WTC11 (cell line): ENCODE data around the gene ZNHIT1. TPM values are rescaled to one million over a fixed set of nuclear protein-coding genes. Genes with fewer than 3 reads are reported as not detected.

Source experiments
- ATAC-seq: fragments of 200-7000 bp; cut with Tn5 transposase; 2 replicates; pipeline ENCODE4 v1.10.0; 2021; ENCODE audit warnings: mild to moderate bottlenecking, moderate library complexity
- CTCF ChIA-PET: fragments of 300-600 bp; sonication (Branson Sonifier 250); formaldehyde crosslinking; loops from one replicate; lab custom pipeline; 2021; ENCODE audit warnings: antibody characterized with exemption; lab: Charles Lee
- POLR2A ChIA-PET: fragments of 350-600 bp; sonication (Branson Sonifier 250); formaldehyde crosslinking; loops from one replicate; lab custom pipeline; 2021; ENCODE audit warnings: antibody characterized with exemption; lab: Charles Lee
- DNase-seq: peaks from one replicate; pipeline ENCODE4 v3.0.0; 2021; ENCODE audit warnings: low spot score
- H3K27ac Mint-ChIP-seq: 2 replicates; pipeline ENCODE4 v1.8.0; 2021; ENCODE audit warnings: mixed read lengths
- H3K27me3 Mint-ChIP-seq: 2 replicates; pipeline ENCODE4 v1.8.0; 2021; ENCODE audit warnings: low read depth, mild to moderate bottlenecking, moderate library complexity, mixed read lengths
- H3K36me3 Mint-ChIP-seq: 2 replicates; pipeline ENCODE4 v1.8.0; 2021; ENCODE audit warnings: mixed read lengths
- H3K4me1 Mint-ChIP-seq: 2 replicates; pipeline ENCODE4 v1.8.0; 2022; ENCODE audit warnings: mixed read lengths
- H3K4me3 Mint-ChIP-seq: 2 replicates; pipeline ENCODE4 v1.8.0; 2021; ENCODE audit warnings: mild to moderate bottlenecking, moderate library complexity, mixed read lengths
- H3K9me3 Mint-ChIP-seq: 2 replicates; pipeline ENCODE4 v1.8.0; 2021; ENCODE audit warnings: mixed read lengths
- E2F1 ChIP-seq: sonication (generic); formaldehyde crosslinking; IDR thresholded peaks from 2 replicates; pipeline ENCODE4 v1.8.0; 2022; ENCODE audit warnings: mild to moderate bottlenecking, missing genetic modification reagents
- E2F5 ChIP-seq: sonication (generic); formaldehyde crosslinking; IDR thresholded peaks from 2 replicates; pipeline ENCODE4 v1.8.1; 2022; ENCODE audit warnings: mild to moderate bottlenecking, moderate library complexity, missing genetic modification reagents
- IRF2 ChIP-seq: sonication (generic); formaldehyde crosslinking; IDR thresholded peaks from 2 replicates; pipeline ENCODE4 v1.8.0; 2022; ENCODE audit warnings: low read depth, missing genetic modification reagents, borderline replicate concordance
- JAZF1 ChIP-seq: fragments of 250-450 bp; sonication (Bioruptor Pico); IDR thresholded peaks from 2 replicates; pipeline ENCODE4 v1.9.0; 2021; ENCODE audit warnings: moderate library complexity, mild to moderate bottlenecking, inconsistent platforms
- MXD4 ChIP-seq: fragments of 250-450 bp; sonication (Bioruptor Pico); IDR thresholded peaks from 2 replicates; pipeline ENCODE4 v1.8.0; 2021; ENCODE audit warnings: mild to moderate bottlenecking, moderate library complexity, borderline replicate concordance
- MYBL2 ChIP-seq: sonication (generic); formaldehyde crosslinking; IDR thresholded peaks from 2 replicates; pipeline ENCODE4 v1.8.1; 2023; ENCODE audit warnings: mild to moderate bottlenecking, moderate library complexity, missing genetic modification reagents
- PREB ChIP-seq: sonication (generic); formaldehyde crosslinking; IDR thresholded peaks from 2 replicates; pipeline ENCODE4 v1.8.1; 2022; ENCODE audit warnings: mild to moderate bottlenecking, missing genetic modification reagents, moderate library complexity, borderline replicate concordance
- TEAD1 ChIP-seq: sonication (generic); formaldehyde crosslinking; IDR thresholded peaks from 2 replicates; pipeline ENCODE4 v1.8.0; 2022; ENCODE audit warnings: mild to moderate bottlenecking, missing genetic modification reagents
- ZNF121 ChIP-seq: sonication (generic); formaldehyde crosslinking; IDR thresholded peaks from 2 replicates; pipeline ENCODE4 v1.8.0; 2023; ENCODE audit warnings: missing genetic modification reagents
- total RNA-seq: library from RNA; stranded (reverse); gene quantifications from 3 replicates; pipeline ENCODE4 v1.2.3, GENCODE V29; 2021
- TF ChIP-seq, protein P1 (sequence below): fragments of 250-450 bp; sonication (Bioruptor Pico); conservative IDR thresholded peaks from 2 replicates; pipeline ENCODE4 v1.9.0; 2021; ENCODE audit warnings: mild to moderate bottlenecking
- TF ChIP-seq, protein P2 (sequence below): sonication (generic); formaldehyde crosslinking; IDR thresholded peaks from 2 replicates; pipeline ENCODE4 v1.8.1; 2023; ENCODE audit warnings: mild to moderate bottlenecking, moderate library complexity, missing genetic modification reagents
- TF ChIP-seq, protein P3 (sequence below): sonication (generic); formaldehyde crosslinking; conservative IDR thresholded peaks from 2 replicates; pipeline ENCODE4 v1.8.1; 2022; ENCODE audit warnings: mild to moderate bottlenecking, missing genetic modification reagents
- TF ChIP-seq, protein P4 (sequence below): sonication (generic); formaldehyde crosslinking; IDR thresholded peaks from 2 replicates; pipeline ENCODE4 v1.8.0; 2022; ENCODE audit warnings: missing genetic modification reagents
- TF ChIP-seq, protein P5 (sequence below): sonication (generic); formaldehyde crosslinking; conservative IDR thresholded peaks from 2 replicates; pipeline ENCODE4 v1.8.1; 2023; ENCODE audit warnings: mild to moderate bottlenecking, low read depth, missing genetic modification reagents, moderate library complexity
- TF ChIP-seq, protein P6 (sequence below): sonication (generic); formaldehyde crosslinking; IDR thresholded peaks from 2 replicates; pipeline ENCODE4 v1.8.0; 2022; ENCODE audit warnings: mild to moderate bottlenecking, missing genetic modification reagents

Gene ZNHIT1
- total RNA-seq, 1 experiment from 2014 or later: 63.9 TPM

DNA sequence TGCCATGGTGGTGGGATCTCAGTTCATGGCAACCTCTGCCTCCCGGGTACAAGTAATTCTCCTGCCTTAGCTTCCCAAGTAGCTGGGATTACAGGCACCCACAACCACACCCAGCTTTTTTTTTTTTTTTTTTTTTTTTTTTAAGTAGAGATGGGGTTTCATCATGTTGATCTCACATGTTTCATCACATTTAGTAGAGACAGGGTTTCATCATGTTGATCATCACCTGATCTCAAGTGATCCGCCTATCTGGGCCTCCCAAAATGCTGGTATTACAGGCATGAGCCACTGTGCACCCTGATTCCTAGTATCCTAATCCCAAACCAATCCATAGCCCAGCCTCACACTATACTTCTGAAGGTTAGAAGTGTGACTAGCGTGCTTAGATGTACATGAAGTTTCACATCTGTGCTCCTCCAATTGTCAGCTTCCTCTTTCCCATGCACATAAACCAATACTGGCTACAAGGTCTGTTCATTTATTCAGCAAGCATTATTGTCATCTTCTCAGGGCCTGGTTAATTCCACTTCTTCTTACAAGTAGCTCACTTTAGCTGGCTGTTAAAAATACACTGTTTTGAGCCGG, 31.0 kb upstream of the ZNHIT1 start (continued):
- TF ChIP-seq E2F5 (CRISPR knock-in tag) (no peak), MYBL2 (CRISPR knock-in tag) (no peak), TEAD1 (CRISPR knock-in tag) (no peak), IRF2 (CRISPR knock-in tag) (no peak)
- TF ChIP-seq, protein P1, sequence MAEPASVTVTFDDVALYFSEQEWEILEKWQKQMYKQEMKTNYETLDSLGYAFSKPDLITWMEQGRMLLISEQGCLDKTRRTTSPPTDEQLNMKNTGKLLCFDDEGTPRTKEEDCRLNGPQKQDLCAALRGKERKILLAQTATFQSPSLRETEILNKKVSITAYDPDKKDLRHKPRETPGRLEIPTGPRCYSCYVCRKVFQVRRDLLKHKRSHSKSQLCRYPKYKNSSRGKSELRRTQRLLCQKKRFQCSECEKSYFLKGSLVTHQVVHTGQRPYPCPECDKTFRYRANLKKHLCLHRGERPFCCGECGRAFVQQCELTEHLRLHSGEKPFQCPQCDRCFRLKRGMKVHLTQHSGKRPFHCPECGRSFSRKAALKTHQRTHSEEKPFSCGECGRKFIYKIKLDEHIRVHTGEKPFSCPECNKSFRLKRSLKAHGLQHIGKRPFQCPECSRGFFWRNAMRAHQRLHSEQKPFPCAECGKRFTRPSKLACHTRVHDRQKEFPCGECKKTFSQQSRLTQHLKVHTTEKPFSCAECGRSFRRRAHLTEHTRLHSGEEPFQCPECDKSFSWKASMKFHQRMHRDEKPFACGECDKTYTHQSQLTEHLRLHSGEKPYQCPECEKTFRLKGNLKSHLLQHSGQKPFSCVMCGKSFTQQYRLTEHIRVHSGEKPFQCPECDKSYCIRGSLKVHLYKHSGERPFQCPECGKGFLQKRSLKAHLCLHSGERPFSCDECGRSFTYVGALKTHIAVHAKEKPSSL (CRISPR knock-in tag): no peak

GRCh38 chr7:101189109-101189508, 28.9 kb upstream of the ZNHIT1 start:
- no peak for DNase-seq
- no peak for ATAC-seq
- Mint-ChIP-seq H3K36me3 (no peaks in the 10 kb centered on the region), H3K4me1 (no peaks in the 10 kb centered on the region), H3K9me3 (no peaks in the 10 kb centered on the region), H3K4me3 (no peak overlapping the region), H3K27ac (no peak overlapping the region), H3K27me3 (peaks cover 2% of the 10 kb centered on the region; the same call in 1 of the 2 replicates)
- ChIA-PET POLR2A (no interaction called here), CTCF (no interaction called here)
- TF ChIP-seq MXD4 (CRISPR knock-in tag) (no peak), PREB (CRISPR knock-in tag) (no peak), E2F1 (no peak), ZNF121 (no peak), JAZF1 (CRISPR knock-in tag) (no peak)
- TF ChIP-seq, protein P2, sequence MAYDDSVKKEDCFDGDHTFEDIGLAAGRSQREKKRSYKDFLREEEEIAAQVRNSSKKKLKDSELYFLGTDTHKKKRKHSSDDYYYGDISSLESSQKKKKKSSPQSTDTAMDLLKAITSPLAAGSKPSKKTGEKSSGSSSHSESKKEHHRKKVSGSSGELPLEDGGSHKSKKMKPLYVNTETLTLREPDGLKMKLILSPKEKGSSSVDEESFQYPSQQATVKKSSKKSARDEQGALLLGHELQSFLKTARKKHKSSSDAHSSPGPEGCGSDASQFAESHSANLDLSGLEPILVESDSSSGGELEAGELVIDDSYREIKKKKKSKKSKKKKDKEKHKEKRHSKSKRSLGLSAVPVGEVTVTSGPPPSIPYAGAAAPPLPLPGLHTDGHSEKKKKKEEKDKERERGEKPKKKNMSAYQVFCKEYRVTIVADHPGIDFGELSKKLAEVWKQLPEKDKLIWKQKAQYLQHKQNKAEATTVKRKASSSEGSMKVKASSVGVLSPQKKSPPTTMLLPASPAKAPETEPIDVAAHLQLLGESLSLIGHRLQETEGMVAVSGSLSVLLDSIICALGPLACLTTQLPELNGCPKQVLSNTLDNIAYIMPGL (CRISPR knock-in tag): no peak
- TF ChIP-seq, protein P3, sequence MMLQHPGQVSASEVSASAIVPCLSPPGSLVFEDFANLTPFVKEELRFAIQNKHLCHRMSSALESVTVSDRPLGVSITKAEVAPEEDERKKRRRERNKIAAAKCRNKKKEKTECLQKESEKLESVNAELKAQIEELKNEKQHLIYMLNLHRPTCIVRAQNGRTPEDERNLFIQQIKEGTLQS: no peak
- TF ChIP-seq, protein P4, sequence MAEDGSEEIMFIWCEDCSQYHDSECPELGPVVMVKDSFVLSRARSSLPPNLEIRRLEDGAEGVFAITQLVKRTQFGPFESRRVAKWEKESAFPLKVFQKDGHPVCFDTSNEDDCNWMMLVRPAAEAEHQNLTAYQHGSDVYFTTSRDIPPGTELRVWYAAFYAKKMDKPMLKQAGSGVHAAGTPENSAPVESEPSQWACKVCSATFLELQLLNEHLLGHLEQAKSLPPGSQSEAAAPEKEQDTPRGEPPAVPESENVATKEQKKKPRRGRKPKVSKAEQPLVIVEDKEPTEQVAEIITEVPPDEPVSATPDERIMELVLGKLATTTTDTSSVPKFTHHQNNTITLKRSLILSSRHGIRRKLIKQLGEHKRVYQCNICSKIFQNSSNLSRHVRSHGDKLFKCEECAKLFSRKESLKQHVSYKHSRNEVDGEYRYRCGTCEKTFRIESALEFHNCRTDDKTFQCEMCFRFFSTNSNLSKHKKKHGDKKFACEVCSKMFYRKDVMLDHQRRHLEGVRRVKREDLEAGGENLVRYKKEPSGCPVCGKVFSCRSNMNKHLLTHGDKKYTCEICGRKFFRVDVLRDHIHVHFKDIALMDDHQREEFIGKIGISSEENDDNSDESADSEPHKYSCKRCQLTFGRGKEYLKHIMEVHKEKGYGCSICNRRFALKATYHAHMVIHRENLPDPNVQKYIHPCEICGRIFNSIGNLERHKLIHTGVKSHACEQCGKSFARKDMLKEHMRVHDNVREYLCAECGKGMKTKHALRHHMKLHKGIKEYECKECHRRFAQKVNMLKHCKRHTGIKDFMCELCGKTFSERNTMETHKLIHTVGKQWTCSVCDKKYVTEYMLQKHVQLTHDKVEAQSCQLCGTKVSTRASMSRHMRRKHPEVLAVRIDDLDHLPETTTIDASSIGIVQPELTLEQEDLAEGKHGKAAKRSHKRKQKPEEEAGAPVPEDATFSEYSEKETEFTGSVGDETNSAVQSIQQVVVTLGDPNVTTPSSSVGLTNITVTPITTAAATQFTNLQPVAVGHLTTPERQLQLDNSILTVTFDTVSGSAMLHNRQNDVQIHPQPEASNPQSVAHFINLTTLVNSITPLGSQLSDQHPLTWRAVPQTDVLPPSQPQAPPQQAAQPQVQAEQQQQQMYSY (CRISPR knock-in tag): no peak
- TF ChIP-seq, protein P5, sequence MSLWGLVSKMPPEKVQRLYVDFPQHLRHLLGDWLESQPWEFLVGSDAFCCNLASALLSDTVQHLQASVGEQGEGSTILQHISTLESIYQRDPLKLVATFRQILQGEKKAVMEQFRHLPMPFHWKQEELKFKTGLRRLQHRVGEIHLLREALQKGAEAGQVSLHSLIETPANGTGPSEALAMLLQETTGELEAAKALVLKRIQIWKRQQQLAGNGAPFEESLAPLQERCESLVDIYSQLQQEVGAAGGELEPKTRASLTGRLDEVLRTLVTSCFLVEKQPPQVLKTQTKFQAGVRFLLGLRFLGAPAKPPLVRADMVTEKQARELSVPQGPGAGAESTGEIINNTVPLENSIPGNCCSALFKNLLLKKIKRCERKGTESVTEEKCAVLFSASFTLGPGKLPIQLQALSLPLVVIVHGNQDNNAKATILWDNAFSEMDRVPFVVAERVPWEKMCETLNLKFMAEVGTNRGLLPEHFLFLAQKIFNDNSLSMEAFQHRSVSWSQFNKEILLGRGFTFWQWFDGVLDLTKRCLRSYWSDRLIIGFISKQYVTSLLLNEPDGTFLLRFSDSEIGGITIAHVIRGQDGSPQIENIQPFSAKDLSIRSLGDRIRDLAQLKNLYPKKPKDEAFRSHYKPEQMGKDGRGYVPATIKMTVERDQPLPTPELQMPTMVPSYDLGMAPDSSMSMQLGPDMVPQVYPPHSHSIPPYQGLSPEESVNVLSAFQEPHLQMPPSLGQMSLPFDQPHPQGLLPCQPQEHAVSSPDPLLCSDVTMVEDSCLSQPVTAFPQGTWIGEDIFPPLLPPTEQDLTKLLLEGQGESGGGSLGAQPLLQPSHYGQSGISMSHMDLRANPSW (CRISPR knock-in tag): no peak
- TF ChIP-seq, protein P1 (CRISPR knock-in tag): no peak
- TF ChIP-seq, protein P6, sequence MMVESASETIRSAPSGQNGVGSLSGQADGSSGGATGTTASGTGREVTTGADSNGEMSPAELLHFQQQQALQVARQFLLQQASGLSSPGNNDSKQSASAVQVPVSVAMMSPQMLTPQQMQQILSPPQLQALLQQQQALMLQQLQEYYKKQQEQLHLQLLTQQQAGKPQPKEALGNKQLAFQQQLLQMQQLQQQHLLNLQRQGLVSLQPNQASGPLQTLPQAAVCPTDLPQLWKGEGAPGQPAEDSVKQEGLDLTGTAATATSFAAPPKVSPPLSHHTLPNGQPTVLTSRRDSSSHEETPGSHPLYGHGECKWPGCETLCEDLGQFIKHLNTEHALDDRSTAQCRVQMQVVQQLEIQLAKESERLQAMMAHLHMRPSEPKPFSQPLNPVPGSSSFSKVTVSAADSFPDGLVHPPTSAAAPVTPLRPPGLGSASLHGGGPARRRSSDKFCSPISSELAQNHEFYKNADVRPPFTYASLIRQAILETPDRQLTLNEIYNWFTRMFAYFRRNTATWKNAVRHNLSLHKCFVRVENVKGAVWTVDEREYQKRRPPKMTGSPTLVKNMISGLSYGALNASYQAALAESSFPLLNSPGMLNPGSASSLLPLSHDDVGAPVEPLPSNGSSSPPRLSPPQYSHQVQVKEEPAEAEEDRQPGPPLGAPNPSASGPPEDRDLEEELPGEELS (CRISPR knock-in tag): no peak
